ENCODE results near the gene ECI1.

ECI1 gene

DNA sequence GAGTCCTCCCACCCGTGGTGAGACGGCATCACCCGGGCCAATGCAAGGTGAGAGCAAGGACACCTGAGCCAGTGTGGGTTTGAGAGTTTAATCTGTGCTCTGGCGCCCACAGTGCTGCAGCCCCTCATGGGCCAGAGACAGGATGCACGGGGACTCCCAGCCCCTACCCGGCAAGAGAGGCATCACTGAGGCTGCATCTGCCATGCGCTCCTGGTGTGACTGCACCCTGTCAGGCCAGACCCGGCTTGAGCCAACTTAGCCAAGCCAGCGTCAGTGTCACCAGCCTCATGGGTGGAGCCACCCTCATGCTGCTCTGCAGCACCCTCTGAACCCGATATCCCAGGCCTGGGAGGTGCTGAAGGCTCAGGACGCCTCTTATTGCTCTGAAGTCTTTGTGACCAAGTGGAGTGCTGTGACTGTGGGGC is 39.5 kb downstream of the ECI1 start:
- H3K27ac ChIP-seq, result no peak overlapping the region
- TF ChIP-seq, protein P1, sequence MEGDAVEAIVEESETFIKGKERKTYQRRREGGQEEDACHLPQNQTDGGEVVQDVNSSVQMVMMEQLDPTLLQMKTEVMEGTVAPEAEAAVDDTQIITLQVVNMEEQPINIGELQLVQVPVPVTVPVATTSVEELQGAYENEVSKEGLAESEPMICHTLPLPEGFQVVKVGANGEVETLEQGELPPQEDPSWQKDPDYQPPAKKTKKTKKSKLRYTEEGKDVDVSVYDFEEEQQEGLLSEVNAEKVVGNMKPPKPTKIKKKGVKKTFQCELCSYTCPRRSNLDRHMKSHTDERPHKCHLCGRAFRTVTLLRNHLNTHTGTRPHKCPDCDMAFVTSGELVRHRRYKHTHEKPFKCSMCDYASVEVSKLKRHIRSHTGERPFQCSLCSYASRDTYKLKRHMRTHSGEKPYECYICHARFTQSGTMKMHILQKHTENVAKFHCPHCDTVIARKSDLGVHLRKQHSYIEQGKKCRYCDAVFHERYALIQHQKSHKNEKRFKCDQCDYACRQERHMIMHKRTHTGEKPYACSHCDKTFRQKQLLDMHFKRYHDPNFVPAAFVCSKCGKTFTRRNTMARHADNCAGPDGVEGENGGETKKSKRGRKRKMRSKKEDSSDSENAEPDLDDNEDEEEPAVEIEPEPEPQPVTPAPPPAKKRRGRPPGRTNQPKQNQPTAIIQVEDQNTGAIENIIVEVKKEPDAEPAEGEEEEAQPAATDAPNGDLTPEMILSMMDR (IDR thresholded peaks at IDR 0.05), result no peak
- no peak overlapping the region for H3K4me3 ChIP-seq
- DNase-seq (ENCODE audit: low spot score), result no peak

- DNase-seq (ENCODE audit: low spot score), result no peak
- TF ChIP-seq, protein P1 (IDR thresholded peaks at IDR 0.05), result no peak
- Histone ChIP-seq H3K27ac (no peak within 1 kb of the TSS), H3K4me3 (no peak within 1 kb of the TSS)
These were observed 40.7 kb downstream of the ECI1 start, which contains the start of gene BRICD5 for GRCh38 chr16:2210386-2211365. Gene BRICD5 (minus strand): TSS chr16:2210863. CDS start chr16:2210833, 30 bp downstream.

DNA sequence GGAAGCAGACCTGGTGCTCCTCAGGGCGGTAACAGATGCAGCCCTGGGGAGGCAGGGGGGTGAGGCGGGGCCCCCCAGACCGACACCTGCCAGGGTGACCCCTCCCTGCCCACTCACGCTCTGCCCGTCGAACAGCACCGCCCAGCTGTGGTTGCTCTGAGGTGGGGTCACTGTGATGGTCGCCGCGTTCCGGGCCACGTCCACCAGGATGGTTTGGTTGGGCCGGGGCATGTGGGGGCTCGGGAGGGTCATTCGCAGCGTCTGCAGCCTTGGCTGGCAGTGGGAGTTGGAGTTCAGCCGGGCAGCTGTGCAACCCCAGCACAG is 41.4 kb downstream of the ECI1 start:
- DNase-seq (ENCODE audit: low spot score), result no peak
- TF ChIP-seq, protein P1 (IDR thresholded peaks at IDR 0.05), result no peak
- Histone ChIP-seq H3K4me3 (no peak overlapping the region), H3K27ac (no peak overlapping the region)

DNA sequence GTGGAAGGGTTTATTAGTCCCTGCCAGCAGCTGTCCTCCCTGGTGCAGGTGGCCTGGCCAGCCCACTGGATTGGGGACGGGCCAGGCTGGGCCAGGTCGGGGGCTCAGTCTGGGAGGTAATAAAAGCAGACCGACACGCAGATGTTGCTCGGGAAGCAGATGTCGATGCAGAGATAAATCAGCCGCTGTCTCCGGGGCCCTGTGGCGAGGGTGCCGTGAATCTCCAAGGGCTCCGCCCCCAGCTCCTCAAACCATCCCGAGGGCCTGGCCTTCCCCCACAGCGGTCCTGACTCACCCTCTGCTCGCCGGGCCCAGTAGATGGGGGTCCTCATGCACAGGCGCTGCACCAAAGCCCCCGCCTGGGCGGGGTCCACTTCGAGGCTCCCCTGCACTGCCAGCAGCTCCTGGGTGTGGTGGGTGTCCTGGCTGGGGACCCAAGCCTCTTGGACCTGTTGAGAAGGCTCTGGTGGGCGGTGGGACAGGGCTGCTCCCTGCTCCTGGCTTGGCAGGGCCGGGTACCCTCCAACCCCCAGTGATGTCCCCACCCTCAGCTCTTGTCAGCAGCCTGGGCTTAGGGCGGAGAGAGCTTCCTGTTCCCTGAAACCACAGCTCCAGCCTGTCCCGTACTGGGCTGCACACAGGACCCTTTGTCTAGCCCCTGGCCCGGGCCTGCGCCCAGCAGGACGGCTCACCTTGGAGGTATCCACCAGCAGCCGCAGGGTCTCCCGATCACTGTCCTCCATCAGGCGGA is 42.0 kb downstream of the ECI1 start:
- Histone ChIP-seq H3K4me3 (no peak overlapping the region), H3K27ac (no peak overlapping the region)
- DNase-seq (ENCODE audit: low spot score), result no peak
- TF ChIP-seq, protein P1 (IDR thresholded peaks at IDR 0.05), result no peak

- TF ChIP-seq, protein P1 (IDR thresholded peaks at IDR 0.05), result no peak
- no peak for DNase-seq (ENCODE audit: low spot score)
- Histone ChIP-seq H3K4me3 (no peak overlapping the region), H3K27ac (no peak overlapping the region)
These were observed 42.6 kb downstream of the ECI1 start for GRCh38 chr16:2208772-2209171.

DNA sequence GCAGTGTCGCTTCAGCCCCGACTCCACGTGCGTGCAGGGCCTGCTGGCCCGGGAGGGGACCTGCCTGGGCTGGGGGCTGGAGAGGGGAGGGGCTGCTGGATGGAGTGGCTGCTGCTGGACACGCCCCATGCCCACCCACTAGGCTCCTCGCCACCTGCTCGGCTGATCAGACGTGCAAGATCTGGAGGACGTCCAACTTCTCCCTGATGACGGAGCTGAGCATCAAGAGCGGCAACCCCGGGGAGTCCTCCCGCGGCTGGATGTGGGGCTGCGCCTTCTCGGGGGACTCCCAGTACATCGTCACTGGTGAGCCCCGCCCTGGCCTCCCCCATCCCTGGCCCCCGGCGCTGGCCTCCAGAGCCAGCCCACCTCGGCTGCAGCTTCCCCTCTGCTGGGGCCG is 43.1 kb downstream of the ECI1 start:
- H3K27ac ChIP-seq, result no peak overlapping the region

More for the DNA sequence above, 43.1 kb downstream of the ECI1 start:
- no peak overlapping the region for H3K4me3 ChIP-seq
- TF ChIP-seq, protein P1 (IDR thresholded peaks at IDR 0.05), result no peak
- no peak for DNase-seq (ENCODE audit: low spot score)
